CD4-positive, alpha-beta T cell treated with Interleukin-21 for 1 hour (primary cell): ENCODE results near the gene ASH1L.

Source experiments
- DNase-seq: peaks from one replicate; pipeline ENCODE4 v3.0.0-alpha.2; 2020

Gene ASH1L

DNA sequence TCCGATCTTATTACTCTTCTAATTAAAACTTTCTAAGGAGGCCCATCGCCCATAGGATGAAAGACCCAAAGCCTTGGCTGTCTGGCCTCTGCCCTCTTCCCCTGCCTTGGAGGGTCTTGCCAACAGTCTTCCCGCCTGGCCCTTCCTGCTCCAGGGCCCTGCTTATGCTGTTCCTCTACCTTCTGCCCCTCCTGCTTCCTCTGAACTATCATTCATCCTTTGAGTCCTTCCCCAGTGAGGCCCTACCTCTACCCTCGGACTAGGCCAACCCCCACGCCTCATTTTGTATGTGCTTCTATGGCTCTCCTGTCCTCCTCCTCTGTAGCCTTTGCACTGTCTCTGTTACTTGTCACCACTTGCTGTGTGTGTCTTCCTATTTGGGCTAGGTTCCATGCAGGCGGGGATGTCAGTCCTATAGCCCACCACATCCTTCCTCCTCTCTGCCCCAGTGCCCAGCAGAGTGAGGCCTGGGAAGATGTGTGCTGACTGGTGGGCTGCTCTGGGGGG, 236.5 kb downstream of the ASH1L start:
- no peak for DNase-seq

DNA sequence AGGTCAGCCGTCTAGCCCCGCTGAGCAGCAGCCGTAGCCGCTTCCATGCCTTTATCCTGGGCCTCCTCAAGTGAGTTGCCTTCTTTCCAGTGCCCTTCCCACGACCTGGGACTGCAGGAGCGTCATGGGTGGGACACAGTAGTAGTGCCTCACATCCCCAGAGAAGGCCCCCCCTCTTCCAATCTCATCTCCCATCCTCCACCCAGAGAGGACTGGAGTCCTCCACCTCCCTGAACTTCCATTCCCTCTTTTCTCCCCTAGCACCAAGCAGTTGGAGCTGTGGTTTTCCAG, 237.1 kb downstream of the ASH1L start:
- no peak for DNase-seq

DNA sequence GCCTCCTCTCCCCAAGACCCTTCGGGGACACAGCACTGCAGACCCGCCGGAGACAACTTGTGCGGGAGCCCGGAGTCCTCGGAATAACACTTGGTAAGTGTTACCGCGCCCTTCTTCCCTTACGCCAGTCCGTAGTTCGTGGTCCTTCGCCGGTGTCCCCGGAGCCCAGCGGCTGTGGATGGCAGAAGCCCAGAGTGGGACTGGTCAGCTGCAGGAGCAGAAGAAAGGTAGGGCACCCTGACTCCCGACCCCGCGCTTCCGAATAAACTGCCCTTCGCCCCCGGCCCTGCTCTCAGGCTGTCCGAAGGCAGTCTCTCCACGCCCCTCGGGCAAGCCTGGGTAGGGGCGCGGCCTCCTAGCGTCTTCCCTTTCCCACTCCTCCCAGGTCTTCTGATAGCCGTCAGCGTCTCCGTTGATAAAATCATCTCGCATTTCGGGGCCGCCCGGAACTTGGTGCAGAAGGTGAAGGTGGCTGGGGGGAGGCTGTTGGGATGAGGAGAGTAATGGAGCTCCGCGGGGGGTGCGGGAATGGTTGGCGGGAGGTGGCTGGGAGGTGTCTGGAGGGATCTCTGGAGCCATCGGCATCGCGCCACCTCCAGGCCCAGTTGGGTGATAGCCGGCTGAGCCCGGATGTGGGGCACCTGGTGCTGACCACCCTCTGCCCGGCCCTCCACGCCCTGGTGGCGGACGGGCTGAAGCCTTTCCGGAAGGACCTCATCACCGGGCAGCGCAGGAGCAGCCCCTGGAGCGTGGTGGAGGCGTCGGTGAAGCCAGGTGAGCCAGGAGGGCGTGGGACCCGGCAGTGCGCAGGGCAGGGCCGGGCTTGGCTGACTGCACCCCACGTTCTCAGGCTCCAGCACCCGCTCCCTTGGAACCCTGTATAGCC, 237.6 kb downstream of the ASH1L start:
- DNase-seq = no peak

DNA sequence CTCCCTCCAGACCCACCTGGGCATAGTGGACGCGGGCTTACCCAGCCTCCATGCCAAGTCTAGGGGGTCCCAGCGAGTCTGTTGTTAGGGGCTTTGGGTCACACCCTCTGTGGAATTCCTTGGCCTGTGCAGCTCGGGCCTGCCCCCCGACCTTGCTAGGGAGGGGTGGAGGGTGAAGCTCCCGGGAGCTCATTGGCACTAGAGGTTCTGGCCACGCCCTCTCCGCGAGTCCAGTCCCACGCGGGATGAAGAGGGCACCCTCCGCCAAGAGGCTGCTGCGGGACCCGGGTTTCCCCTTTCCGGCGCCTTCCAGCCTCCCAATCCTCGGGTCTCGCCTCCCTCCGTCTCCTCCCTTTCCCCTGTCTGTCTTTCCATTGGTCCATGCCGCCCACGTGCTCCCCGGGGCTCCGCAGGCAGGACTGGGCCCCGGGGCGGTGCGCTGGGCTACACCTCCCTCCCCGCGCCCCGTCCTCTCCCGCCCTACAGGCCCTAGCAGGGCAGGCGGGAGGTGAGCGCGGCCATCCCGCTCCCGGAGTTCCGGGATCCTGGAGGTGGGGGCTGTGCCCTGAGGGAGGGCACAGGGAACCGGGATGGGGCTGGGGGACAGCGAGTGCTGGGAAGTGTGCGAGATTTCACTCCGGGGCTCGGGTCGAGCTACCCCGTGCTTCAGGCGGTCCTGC, 238.4 kb downstream of the ASH1L start:
- DNase-seq = peak; percentile 91

DNA sequence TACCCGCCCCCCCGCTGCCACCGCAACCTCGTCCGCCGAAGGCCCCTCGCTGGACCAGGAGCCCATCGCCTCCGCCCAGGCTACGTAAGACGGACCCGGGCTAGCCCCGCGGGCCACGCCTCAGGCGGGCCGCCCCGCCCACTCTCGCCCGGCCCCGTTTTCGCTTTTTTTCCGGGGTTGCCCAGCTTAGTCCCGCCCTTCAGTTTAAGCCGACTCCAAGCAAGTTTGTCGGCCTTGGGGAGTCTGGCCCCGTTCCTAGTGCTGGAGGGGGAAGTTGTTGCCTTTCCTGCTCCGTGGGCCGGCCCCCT, 238.9 kb downstream of the ASH1L start:
- DNase-seq = peak; percentile 88

DNA sequence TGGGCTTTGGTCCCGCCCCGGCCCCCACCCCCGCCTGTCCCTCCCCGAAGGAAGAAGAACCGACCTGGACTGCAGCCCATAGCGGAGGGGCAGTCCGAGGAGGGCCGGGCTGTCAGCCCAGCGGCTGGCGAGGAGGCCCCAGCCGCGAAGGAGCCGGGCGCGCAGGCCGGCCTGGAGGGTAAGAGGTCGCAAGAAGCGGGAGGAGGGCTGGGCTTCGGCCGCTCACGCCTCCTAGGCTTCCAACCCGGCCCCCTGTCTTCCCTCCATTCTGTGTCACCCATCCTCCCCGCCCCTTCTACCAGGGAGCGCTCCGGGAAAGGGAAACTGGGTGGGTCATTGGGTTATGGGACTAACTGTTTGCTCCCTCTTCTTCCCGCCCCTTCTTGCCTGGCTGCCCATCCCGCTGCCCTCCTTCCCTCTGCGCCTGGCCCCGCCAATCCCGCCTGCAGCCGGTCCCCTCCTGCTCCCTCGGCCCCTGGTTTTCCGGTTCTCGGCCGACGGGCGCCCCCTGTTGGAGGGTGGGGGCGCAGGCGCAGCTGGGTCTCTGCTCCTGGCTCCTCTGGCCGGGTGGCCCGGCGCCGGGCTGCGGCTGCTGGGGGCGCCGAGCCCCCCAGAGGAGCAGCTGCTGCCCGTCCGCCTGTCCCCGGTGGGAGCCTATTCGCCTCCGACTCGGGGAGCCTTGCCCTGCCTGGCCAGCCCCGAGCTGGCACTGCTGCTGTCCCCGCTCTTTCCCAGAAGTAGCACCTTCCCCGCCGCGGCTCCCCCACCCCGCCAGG, 239.5 kb downstream of the ASH1L start:
- DNase-seq = peak; percentile 83

DNA sequence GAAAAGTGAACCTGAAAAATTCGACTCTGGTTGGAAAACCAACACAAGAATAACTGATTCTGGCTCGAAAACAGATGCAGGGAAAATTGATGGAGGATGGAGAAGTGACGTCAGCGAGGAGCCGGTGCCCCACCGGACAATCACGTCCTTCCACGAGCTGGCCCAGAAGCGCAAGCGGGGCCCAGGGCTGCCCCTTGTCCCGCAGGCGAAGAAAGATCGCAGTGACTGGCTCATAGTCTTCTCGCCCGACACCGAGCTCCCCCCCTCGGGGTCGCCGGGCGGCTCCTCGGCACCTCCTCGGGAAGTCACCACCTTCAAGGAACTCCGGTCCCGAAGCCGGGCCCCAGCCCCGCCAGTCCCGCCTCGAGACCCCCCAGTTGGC, 240.0 kb downstream of the ASH1L start:
- no peak for DNase-seq

DNA sequence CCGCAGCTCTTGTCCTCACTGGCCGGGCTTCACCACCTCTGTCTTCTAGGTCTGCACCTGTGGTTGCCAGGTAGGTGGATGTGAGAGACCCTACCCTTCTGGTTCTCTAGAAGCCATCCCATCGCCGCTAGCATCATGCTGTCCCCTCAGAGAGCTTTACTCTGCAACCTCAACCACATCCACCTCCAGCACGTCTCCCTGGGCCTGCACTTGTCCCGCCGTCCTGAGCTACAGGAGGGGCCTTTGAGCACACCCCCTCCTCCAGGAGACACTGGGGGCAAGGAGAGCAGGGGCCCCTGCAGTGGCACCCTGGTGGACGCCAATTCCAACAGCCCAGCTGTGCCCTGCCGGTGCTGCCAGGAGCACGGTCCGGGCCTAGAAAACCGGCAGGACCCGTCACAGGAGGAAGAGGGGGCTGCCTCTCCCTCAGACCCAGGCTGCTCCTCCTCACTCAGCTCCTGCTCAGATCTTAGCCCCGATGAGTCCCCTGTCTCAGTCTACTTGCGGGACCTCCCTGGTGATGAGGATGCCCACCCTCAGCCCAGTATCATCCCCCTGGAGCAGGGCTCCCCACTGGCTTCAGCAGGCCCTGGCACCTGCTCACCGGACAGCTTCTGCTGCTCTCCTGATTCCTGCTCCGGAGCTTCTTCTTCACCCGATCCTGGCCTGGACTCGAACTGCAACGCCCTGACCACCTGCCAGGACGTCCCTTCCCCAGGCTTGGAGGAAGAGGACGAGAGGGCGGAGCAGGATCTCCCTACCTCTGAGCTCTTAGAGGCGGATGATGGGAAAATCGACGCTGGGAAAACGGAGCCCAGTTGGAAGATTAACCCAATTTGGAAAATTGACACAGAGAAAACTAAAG, 240.7 kb downstream of the ASH1L start:
- DNase-seq = no peak

DNA sequence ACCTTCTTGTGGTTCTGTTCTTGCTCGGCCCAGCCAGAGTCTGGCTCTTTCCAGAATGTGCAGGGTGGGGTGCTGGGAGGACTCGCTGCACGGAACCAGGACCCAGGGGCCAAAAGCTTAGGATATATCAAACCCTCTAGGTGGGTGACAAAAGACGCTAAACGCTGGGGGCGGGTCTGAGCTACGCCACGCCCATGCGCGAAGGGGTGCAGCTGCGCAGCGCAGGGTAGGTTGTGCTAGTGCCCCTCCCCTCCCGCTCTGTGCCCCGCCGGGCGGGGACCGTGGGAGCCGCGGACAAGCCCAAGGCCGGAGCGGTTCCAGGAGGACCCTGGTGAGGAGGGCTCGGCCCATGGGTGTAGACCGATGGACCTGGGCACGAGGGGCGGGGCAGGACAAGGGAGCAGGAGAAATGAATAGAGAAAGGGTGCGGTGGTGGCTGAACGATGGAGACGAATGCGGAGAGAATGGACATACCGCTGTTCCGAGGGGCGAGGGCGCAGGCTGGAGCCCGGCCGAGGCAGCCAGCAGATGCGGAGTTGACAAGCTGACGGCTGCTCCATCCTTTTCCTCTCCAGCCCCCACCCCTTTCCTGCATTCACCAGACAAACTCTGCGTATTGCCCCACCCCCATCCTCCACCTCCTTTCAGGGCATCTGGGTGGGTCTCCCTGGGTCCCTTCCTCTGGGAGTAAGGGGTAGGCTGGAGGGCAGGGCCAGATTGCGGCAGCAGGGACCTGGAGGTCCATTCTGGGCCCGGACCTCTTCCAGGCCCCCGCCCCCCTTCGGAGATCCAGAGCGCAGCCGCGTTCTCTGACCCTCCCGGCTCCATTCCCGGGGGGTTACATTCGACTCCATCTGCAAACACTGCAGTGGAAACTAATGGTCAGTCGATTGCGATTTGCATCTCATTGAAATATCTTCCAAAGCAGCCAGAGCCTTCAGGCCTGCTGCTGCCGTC, 241.7 kb downstream of the ASH1L start, which contains the start of gene RUSC1:
Gene RUSC1 (plus strand): TSS at position 234 of the 957 bp plus-strand sequence. CDS start 880 bp downstream, outside the sequence.
- peak; percentile 71 for DNase-seq

DNA sequence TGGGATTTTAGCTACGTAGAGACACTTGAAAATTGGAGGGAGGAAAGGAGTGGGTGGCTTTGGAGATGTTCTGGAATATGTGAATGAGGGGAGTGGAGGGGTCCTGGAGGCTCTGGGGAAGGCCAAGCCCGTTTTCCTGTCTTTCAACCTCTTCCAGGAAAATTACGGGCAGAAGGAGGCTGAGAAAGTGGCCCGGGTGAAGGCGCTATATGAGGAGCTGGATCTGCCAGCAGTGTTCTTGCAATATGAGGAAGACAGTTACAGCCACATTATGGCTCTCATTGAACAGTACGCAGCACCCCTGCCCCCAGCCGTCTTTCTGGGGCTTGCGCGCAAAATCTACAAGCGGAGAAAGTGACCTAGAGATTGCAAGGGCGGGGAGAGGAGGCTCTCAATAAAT, 242.4 kb downstream of the ASH1L start:
- no peak for DNase-seq

DNA sequence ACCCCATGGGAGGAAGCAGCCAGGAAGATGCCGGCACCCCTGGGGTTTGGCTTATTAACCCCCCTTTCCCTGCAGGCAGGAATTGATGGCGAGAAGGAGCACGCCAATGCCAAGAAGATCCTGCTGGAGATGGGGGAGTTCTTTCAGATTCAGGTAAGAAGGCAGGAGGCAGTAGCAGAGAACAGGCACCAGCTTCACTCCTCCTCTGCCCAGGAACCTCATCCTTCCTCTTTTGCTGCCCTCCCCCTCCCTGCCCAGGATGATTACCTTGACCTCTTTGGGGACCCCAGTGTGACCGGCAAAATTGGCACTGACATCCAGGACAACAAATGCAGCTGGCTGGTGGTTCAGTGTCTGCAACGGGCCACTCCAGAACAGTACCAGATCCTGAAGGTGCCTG, 243.1 kb downstream of the ASH1L start:
- no peak for DNase-seq

DNA sequence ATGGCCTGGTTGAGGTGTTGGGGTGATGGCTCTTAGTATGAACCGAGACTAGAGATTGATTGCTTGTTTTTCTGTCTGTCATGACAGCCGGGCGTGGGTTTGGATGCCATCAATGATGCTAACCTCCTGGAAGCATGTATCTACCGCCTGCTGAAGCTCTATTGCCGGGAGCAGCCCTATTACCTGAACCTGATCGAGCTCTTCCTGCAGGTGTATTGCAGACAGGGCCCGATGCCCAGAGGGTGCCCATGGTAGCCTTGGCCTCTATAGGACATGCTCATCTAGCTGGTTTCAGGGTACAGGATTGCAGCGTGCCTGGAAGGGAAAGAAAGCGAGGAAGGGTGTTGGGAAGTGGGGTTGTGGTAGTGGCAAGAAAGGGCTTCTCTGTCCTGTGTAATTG, 244.5 kb downstream of the ASH1L start:
- DNase-seq = no peak

DNA sequence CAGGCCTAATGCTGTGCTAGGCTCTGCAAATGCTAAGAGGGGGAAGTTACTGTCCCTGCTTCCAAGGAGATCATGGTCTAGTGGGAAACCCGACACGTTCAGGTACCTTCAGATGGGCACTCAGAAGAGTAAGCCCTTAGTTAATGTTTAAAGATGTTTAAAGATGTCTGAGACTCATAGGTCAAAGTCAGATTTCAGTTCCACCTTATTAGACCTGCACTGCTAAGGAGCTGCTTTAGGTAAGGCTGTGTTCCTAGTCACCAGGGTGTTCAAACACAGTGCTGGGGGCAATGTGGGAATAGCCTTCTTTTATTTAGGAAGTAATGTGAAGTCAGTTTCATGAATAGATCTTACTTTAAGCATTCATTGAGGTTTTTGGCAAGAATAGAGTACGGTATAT, 245.7 kb downstream of the ASH1L start:
- DNase-seq = no peak

DNA sequence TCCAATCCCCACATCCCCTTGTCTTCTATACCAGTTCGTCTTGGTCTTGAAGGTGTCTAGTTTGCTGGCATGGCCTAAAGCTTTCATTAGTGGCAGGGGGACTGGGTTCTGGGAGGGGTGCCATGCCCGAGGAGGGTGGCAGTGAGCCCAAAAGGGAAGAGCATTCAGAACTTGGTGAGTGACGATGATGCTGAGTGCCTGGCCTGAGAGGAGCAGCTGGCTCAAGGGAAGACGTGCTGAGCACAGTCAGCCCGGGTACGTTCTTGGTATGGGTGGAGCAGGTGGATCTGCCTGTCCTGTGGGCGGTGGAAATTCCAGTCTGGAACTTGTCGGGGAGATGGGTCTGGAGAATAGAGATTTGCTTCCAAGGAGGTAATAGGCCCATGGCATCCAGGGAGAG, 249.3 kb downstream of the ASH1L start:
- DNase-seq = no peak

DNA sequence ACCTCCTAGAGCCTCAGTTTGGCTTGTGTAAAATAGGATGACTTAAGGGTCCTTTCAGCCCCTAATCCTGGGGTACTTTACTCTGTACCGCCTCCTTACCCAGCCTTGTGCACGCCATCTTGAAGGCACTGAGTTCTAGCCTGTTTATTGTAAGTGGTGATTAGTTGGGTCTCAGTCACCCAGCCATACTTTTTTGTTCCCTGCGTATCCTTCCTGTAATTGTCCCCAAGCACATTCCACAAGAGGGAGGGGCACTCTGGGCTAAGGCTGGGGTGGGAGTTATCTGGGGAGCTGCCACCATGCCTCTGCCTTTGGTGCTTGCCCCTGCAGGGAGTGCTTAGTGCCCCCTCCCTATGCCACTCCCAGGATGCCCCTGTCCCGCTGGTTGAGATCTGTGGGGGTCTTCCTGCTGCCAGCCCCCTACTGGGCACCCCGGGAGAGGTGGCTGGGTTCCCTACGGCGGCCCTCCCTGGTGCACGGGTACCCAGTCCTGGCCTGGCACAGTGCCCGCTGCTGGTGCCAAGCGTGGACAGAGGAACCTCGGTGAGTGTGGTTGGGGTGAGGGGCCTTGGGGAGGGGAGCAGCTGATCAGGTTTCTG, 253.1 kb downstream of the ASH1L start:
- no peak for DNase-seq

DNA sequence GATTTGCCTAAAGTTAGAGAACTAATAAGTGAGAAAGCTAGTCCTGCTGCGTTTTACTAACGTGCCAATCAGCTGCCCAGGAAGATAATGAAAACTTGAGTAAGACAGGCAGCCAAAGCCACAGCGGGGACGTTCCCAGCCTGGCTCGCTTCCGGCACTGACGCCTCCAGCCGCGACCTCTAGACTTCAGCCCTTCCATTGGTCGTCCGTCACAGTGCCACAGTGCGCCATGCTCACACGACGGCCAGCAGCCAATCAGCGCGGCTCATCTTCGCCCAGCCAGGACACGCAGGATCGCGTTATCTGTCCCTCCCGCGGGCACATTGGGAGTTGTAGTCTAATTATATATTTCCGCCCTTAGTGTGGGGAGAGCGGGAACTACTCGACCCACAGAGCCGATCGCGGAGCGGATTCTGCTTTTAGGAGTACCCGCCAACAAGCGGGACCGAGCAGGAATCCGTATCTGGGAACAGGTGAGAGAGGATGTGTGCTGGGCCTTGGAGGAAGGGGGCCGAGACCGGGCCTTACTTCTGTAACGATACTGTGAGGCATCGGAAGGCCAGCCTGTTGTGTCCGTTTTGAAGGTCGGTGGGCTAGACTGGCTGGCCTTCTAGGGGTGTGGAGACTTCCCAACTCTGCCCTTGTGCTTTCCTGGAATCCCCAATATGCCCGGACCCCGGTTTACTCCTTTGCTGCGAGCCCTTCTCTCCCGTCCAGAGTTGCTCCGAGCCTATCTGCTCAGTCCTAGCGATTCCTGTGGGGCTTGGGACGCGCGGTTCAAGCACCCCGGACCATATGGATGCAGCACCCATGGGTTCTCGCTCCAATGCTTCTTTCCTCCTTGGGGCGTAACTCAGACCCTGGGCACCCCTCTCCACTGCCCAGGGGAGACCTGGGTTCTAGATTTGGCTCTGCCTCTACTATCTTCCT, 253.8 kb downstream of the ASH1L start, which contains the start of gene FDPS:
Gene FDPS (plus strand): TSS at position 374 of the 930 bp plus-strand sequence. CDS start 924 bp downstream, outside the sequence.
- peak; percentile 99 for DNase-seq

DNA sequence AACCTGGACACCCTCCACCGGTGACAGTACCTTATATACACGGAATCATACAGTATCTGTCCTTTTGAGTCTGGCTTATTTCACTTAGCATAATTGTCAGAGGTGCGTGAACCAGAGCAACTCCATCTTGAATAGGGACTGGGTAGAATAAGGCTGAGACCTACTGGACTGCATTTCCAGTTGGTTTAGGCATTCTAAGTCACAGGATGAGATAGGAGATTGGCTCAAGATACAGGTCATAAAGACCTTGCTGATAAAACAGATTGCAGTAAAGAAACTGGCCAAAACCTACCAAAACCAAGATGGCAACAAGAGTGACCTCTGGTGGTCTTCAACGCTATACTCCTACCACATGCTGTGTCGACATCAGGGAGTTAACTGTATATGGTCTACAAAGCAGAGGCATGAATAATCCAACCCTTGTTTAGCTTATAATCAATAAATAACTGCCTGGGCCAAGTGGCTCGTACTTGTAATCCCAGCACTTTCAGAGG, 255.3 kb downstream of the ASH1L start:
- DNase-seq = peak; percentile 23

DNA sequence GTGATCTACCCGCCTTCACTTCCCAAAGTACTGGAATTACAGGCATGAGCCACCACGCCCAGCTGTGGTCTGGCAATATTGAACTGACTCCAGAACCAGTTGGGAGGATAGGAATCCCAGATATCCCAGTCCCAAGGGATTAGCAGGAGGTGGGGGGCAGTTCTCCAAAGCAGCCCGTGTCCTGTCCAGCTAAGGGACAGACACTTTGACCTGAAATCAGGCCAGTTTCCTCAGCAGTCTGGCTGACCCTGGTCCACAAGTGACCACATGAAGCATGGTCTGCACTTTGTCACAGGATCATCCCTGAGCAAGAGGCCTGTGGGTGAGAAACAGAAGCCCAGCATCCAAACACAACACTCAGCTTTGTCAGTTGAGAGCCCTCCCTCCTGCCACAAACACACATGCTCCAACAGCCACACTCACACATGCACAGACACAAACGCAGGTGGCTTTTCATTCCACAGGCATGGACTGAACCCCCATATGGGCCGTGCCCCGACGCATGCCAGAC, 256.7 kb downstream of the ASH1L start:
- no peak for DNase-seq

DNA sequence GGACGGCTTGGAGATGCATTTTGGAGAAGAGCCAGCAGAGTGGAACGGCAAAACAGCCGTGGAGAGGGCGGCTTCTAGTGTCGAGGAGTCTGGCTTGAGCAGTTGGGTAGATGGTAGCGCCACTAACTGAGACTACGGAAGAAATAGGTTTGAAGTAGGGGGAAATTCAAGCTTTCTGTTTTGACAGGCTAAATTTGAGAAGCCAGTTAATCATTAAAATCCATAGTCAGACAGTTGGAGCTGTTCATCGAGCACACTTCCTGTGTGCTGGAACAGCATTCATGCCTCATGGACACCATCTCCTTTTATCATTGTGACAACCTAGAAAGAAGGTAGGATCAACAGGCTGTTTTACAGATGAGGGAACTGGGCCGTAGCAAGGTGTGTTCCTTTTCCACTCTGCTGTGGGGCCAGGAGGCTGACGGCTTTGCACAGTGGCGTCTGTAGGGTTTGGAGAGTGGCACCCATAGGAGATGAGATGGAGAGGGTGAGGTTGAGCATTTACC, 258.0 kb downstream of the ASH1L start:
- DNase-seq = no peak
